ENCODE data around the gene SLC25A11.

The SLC25A11 gene

DNA sequence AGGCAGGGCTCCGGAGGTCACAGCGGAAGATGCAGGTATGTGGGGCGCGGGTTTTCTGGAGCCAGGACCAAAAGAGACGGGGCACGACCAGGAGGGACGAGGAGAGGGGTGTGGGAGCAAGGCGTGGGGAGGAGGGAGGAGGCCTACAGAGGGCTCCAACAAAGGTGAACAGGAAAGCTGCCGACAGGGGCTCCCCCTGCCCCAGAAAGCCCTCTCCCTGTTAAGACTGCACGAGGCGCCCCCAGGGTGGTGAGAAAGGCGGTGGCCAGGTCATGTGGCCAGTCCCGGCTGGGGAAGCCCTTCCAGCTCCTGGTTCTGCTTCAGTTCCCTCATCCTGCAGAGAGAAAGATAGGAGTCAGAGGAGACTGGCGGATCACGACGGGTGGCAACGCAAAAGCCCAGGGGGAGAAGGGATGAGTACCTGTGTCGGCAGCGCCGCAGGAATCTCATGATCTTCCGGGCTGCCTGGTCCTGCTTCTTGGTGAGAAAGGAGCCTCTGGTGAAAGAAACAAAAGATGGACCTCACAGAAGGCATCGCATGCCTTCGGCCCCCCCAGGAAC, 28.7 kb upstream of the SLC25A11 start:
- H3K4me2 ChIP-seq (ENCODE audit: low read length) = peak overlapping the region; percentile 67
- no CpG with 5 or more reads among the region's 23 CpGs for WGBS (ENCODE audit: extremely low coverage, insufficient coverage, insufficient read length)
- H2AK5ac ChIP-seq (ENCODE audit: low read length) = peak overlapping the region; percentile 94
- no peaks in the 10 kb centered on the region for H3K27me3 ChIP-seq (ENCODE audit: insufficient read depth, low read length)
- peak overlapping the region; percentile 85 for H4K8ac ChIP-seq (ENCODE audit: low read depth, low read length)
- peak overlapping the region; percentile 55 for H2BK120ac ChIP-seq (ENCODE audit: insufficient read depth, low read length, poor library complexity)
- H3K4ac ChIP-seq (ENCODE audit: low read depth, low read length) = peak overlapping the region; percentile 88
- H4K12ac ChIP-seq (ENCODE audit: low read depth, low read length) = peak overlapping the region; percentile 85
- H3K27ac ChIP-seq (ENCODE audit: low read depth, low read length) = peak overlapping the region; percentile 96
- H3K9me3 ChIP-seq (ENCODE audit: insufficient read depth, low read depth, low read length) = no peaks in the 10 kb centered on the region
- H2BK5ac ChIP-seq (ENCODE audit: low read depth, low read length, poor library complexity) = peak overlapping the region; percentile 86
- peak overlapping the region; percentile 77 for H2AFZ ChIP-seq (ENCODE audit: insufficient read depth, low read length, poor library complexity)
- peaks cover 19% of the 10 kb centered on the region for H3K79me2 ChIP-seq (ENCODE audit: control insufficient read depth, insufficient read depth, low read length, poor library complexity)
- peak in 1 of 2 donors; percentile 54 for DNase-seq
- H3K14ac ChIP-seq (ENCODE audit: low read length) = peak overlapping the region; percentile 92
- H3K79me1 ChIP-seq (ENCODE audit: low read length) = peaks cover 27% of the 10 kb centered on the region
- H3K18ac ChIP-seq (ENCODE audit: low read length) = peak overlapping the region; percentile 90
- no peak overlapping the region for H3K23ac ChIP-seq (ENCODE audit: low read length)
- H3K9ac ChIP-seq (ENCODE audit: low read length) = peak overlapping the region; percentile 87
- peak overlapping the region; percentile 26 for H2BK12ac ChIP-seq (ENCODE audit: low read length)
- peaks cover 20 to 26% of the 10 kb centered on the region in 2 experiments for H3K36me3 ChIP-seq (ENCODE audit: control insufficient read depth in 1 of 2, insufficient read depth in 2 of 2, low read length in 2 of 2)
- peaks cover 15 to 20% of the 10 kb centered on the region in 2 experiments for H3K4me1 ChIP-seq (ENCODE audit: control insufficient read depth in 1 of 2, insufficient read depth in 2 of 2, low read length in 2 of 2)
- peak overlapping the region; percentile 94 for H4K91ac ChIP-seq (ENCODE audit: low read depth, low read length)
- peak overlapping the region; percentile 79 for H3K4me3 ChIP-seq (ENCODE audit: low read depth, low read length)

DNA sequence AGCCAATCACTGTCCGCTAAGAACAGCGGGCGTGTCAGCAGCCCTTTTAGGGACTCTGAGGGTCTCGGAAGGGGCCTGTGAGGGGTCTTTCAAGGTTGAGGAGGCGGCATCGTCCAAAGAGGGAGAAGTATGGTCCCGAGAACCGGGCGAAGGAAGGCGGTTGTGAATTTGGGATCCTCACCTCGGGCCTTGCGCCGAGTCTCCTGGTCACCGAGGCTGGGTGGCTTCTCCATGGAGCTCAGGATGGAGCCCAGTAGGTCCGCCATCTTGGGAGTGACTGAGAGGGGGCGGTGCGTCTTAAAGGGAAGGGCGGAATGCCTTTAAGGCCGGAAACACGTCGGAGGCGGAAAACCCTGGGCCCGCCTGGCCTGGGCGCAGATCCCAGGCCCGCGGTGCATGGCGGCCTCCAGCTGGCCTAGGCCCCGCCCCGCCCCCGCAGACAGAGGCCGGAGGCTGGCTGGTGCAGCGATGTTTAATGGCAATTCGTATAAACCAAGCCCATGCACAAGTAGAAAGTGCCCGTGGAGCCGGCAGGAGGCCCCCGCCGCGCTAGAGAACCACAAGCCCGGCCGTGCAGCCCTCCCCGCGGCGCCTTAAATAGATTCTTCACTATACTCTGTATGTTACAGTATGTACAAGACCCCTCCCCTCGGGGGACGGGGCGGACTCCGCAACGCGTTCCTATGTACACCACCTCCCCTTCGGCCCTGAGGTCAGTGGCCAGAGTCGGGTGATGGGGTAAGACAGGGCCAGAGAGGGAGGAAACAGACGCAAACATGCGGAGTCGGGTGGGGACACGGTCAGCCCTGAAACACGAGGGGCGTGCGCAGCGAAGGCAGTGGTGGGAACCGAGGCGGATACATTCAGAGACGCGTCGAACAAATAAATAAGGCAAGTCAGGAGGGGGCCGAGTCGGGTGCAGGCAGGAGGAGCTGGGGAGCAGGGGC, 28.0 kb upstream of the SLC25A11 start, which contains the start of gene SPAG7:
SPAG7 (minus strand) TSS at position 279 of the 947 bp plus-strand sequence; CDS start at position 266, 13 bp downstream.
- H3K9me3 ChIP-seq (ENCODE audit: insufficient read depth, low read depth, low read length) = no peaks in the 10 kb centered on the region
- H2BK120ac ChIP-seq (ENCODE audit: insufficient read depth, low read length, poor library complexity) = peak within 1 kb of the TSS; percentile 84
- peaks cover 27% of the 10 kb centered on the region for H3K79me1 ChIP-seq (ENCODE audit: low read length)
- H2BK12ac ChIP-seq (ENCODE audit: low read length) = peak within 1 kb of the TSS; percentile 26
- H2AFZ ChIP-seq (ENCODE audit: insufficient read depth, low read length, poor library complexity) = peak within 1 kb of the TSS; percentile 77
- peak within 1 kb of the TSS; percentile 98 for H4K91ac ChIP-seq (ENCODE audit: low read depth, low read length)
- H2BK5ac ChIP-seq (ENCODE audit: low read depth, low read length, poor library complexity) = peak within 1 kb of the TSS; percentile 92
- peaks cover 19% of the 10 kb centered on the region for H3K79me2 ChIP-seq (ENCODE audit: control insufficient read depth, insufficient read depth, low read length, poor library complexity)
- H3K36me3 ChIP-seq (ENCODE audit: control insufficient read depth in 1 of 2, insufficient read depth in 2 of 2, low read length in 2 of 2) = peaks cover 15 to 22% of the 10 kb centered on the region in 2 experiments
- peak within 1 kb of the TSS; percentile 99 for H3K27ac ChIP-seq (ENCODE audit: low read depth, low read length)
- DNase-seq = peak; percentile 94 to 97
- H4K8ac ChIP-seq (ENCODE audit: low read depth, low read length) = peak within 1 kb of the TSS; percentile 91
- peak within 1 kb of the TSS; percentile 84 for H3K4me3 ChIP-seq (ENCODE audit: low read depth, low read length)
- H3K4me1 ChIP-seq (ENCODE audit: control insufficient read depth in 1 of 2, insufficient read depth in 2 of 2, low read length in 2 of 2) = peaks cover 15 to 20% of the 10 kb centered on the region in 2 experiments
- H3K9ac ChIP-seq (ENCODE audit: low read length) = peak within 1 kb of the TSS; percentile 97
- peak within 1 kb of the TSS; percentile 87 for H3K4me2 ChIP-seq (ENCODE audit: low read length)
- no CpG with 5 or more reads among the region's 66 CpGs for WGBS (ENCODE audit: extremely low coverage, insufficient coverage, insufficient read length)
- H3K14ac ChIP-seq (ENCODE audit: low read length) = peak within 1 kb of the TSS; percentile 93
- H4K12ac ChIP-seq (ENCODE audit: low read depth, low read length) = peak within 1 kb of the TSS; percentile 93
- peak within 1 kb of the TSS; percentile 94 for H2AK5ac ChIP-seq (ENCODE audit: low read length)
- H3K4ac ChIP-seq (ENCODE audit: low read depth, low read length) = peak within 1 kb of the TSS; percentile 88
- no peaks in the 10 kb centered on the region for H3K27me3 ChIP-seq (ENCODE audit: insufficient read depth, low read length)
- no peak within 1 kb of the TSS for H3K23ac ChIP-seq (ENCODE audit: low read length)
- H3K18ac ChIP-seq (ENCODE audit: low read length) = peak within 1 kb of the TSS; percentile 90

DNA sequence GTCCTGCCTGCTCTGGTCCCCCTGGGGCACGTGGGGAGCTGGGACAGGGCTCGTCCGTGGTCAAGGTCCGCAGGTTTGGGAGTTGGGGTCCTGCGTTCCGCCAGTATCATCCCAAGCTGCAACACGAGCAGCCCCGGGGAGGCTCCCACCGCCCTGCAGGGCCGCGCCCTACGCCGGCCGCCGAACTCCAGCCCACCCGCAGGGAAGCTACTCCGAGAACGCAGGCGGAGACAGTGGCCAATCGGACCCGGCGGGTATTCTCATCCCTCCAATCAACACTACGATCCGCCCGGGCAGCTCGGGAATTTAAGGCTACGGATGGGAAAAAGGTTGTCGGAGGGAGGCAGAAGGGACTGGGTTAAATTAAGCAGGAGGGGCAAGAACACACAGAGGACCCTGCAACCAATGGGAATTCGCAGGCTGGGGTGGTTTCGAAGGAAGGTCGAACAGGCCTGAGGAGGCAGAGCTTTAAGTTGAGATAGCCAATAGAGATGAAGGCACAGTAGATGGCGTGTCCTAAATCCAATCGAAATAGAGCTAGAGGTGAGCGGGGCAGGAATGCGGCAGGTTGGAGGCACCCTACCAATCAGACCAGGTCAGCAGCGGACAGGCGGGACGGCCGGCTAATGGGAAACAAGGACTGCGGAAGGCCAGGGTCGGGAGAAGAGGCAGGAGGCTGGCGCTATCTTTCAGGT, 27.1 kb upstream of the SLC25A11 start:
- peak overlapping the region; percentile 93 for H4K12ac ChIP-seq (ENCODE audit: low read depth, low read length)
- peak overlapping the region; percentile 87 for H3K4me2 ChIP-seq (ENCODE audit: low read length)

More for the DNA sequence above, 27.1 kb upstream of the SLC25A11 start:
- peak overlapping the region; percentile 82 for H3K4me3 ChIP-seq (ENCODE audit: low read depth, low read length)
- peak overlapping the region; percentile 93 for H3K14ac ChIP-seq (ENCODE audit: low read length)
- peak overlapping the region; percentile 84 for H2BK120ac ChIP-seq (ENCODE audit: insufficient read depth, low read length, poor library complexity)
- peaks cover 19% of the 10 kb centered on the region for H3K79me2 ChIP-seq (ENCODE audit: control insufficient read depth, insufficient read depth, low read length, poor library complexity)
- H3K9me3 ChIP-seq (ENCODE audit: insufficient read depth, low read depth, low read length) = no peaks in the 10 kb centered on the region
- peaks cover 27% of the 10 kb centered on the region for H3K79me1 ChIP-seq (ENCODE audit: low read length)
- no peaks in the 10 kb centered on the region for H3K27me3 ChIP-seq (ENCODE audit: insufficient read depth, low read length)
- H4K8ac ChIP-seq (ENCODE audit: low read depth, low read length) = peak overlapping the region; percentile 91
- H3K18ac ChIP-seq (ENCODE audit: low read length) = peak overlapping the region; percentile 85
- H3K36me3 ChIP-seq (ENCODE audit: control insufficient read depth in 1 of 2, insufficient read depth in 2 of 2, low read length in 2 of 2) = peaks cover 9 to 15% of the 10 kb centered on the region in 2 experiments
- DNase-seq = peak; percentile 99 to 100
- H2BK12ac ChIP-seq (ENCODE audit: low read length) = peak overlapping the region; percentile 11
- peak overlapping the region; percentile 76 for H3K4ac ChIP-seq (ENCODE audit: low read depth, low read length)
- WGBS (ENCODE audit: extremely low coverage, insufficient coverage, insufficient read length) = no CpG with 5 or more reads among the region's 42 CpGs
- peak overlapping the region; percentile 98 for H4K91ac ChIP-seq (ENCODE audit: low read depth, low read length)
- no peak overlapping the region for H3K23ac ChIP-seq (ENCODE audit: low read length)
- peak overlapping the region; percentile 99 for H3K27ac ChIP-seq (ENCODE audit: low read depth, low read length)
- peak overlapping the region; percentile 94 for H2AK5ac ChIP-seq (ENCODE audit: low read length)
- peak overlapping the region; percentile 90 for H3K9ac ChIP-seq (ENCODE audit: low read length)
- H2AFZ ChIP-seq (ENCODE audit: insufficient read depth, low read length, poor library complexity) = peak overlapping the region; percentile 38
- H2BK5ac ChIP-seq (ENCODE audit: low read depth, low read length, poor library complexity) = peak overlapping the region; percentile 71
- peaks cover 15 to 20% of the 10 kb centered on the region in 2 experiments for H3K4me1 ChIP-seq (ENCODE audit: control insufficient read depth in 1 of 2, insufficient read depth in 2 of 2, low read length in 2 of 2)

Measured in trophoblast cell (in vitro differentiated cells and primary cell).